Left lung (tissue), 10 donors: ENCODE data around the gene DNAH2. TPM values are rescaled to one million over a fixed set of nuclear protein-coding genes. Genes with fewer than 3 reads are reported as not detected.

Experiments
- ATAC-seq: fragments of 200-7000 bp; cut with Tn5 transposase; one replicate; pipeline ENCODE4 v1.9.1; 2020; ENCODE audit warnings: moderate library complexity
- DNase-seq, 4 donors: peaks; one replicate each; pipeline ENCODE4 v3.0.0-alpha.2; 2013 to 2020
- H3K27ac ChIP-seq, 2 donors: fragments of 200-600 bp; sonication (generic) in 1 of 2; one replicate each; pipeline versions ENCODE4 v1.5.0 to v1.8.0; 2020 to 2021
- H3K27me3 ChIP-seq, 2 donors: fragments of 200-600 bp; sonication (generic) in 1 of 2; one replicate each; pipeline versions ENCODE4 v1.5.0 to v1.8.0; 2020 to 2021
- H3K36me3 ChIP-seq, 2 donors: fragments of 200-600 bp; sonication (generic) in 1 of 2; one replicate each; pipeline versions ENCODE4 v1.5.0 to v1.8.0; 2020 to 2021
- H3K4me1 ChIP-seq, 2 donors: fragments of 200-600 bp; one replicate each; pipeline ENCODE4 v1.8.0; 2021
- H3K4me3 ChIP-seq, 2 donors: fragments of 200-600 bp; sonication (generic) in 1 of 2; one replicate each; pipeline versions ENCODE4 v1.5.0 to v1.8.0; 2020 to 2021; ENCODE audit warnings: mild to moderate bottlenecking in 1 of 2
- H3K9me3 ChIP-seq, 2 donors: fragments of 200-600 bp; sonication (generic) in 1 of 2; one replicate each; pipeline versions ENCODE4 v1.5.0 to v1.8.0; 2020 to 2021
- CTCF ChIP-seq, 2 donors: fragments of 200-600 bp; sonication (generic) in 1 of 2; IDR thresholded peaks; one replicate each; pipeline versions ENCODE4 v1.5.0 to v1.8.0; 2021; ENCODE audit warnings: antibody characterized with exemption in 2 of 2
- intact Hi-C, 2 donors: fragments of 100-400 bp; cut with DNase I; formaldehyde crosslinking; loops; one replicate each; pipeline versions ENCODE4 v1.11.2 to v1.14.2; 2022
- polyA plus RNA-seq, 6 donors: library from polyadenylated mRNA; unstranded; fragments of 120-200 nt; gene quantifications; one replicate each; pipeline ENCODE4 v1.2.1, GENCODE V29; 2013; ENCODE audit not compliant: insufficient read length in 6 of 6
- total RNA-seq, 2 donors: library from RNA; stranded (reverse); fragmentation: NEBNext Ultra II Directional; extraction: Animal tissue kit (Norgen Biotek cat#: 25700); gene quantifications; one replicate each; pipeline ENCODE4 v1.2.1, GENCODE V29; 2021
- donor health status: DM: no; HTN: yes; CAD: no.
- donor health status: DM: no; HTN: no; CAD: no.

Gene DNAH2
- total and polyA plus RNA-seq, 8 donors, result 0.67 to 4.5 (median 2.6) TPM

GRCh38 chr17:7789131-7789530 lies 71.6 kb downstream of the DNAH2 start:
- intact Hi-C loops, result no loop called here
- Histone ChIP-seq H3K4me3 (no peak overlapping the region), H3K4me1 (no peaks in the 10 kb centered on the region), H3K27me3 (no peaks in the 10 kb centered on the region), H3K9me3 (no peaks in the 10 kb centered on the region), H3K27ac (no peak overlapping the region), H3K36me3 (no peaks in the 10 kb centered on the region)
- TF ChIP-seq CTCF (IDR thresholded peaks at IDR 0.05), result no peak
- ATAC-seq, result no peak
- no peak for DNase-seq

DNA sequence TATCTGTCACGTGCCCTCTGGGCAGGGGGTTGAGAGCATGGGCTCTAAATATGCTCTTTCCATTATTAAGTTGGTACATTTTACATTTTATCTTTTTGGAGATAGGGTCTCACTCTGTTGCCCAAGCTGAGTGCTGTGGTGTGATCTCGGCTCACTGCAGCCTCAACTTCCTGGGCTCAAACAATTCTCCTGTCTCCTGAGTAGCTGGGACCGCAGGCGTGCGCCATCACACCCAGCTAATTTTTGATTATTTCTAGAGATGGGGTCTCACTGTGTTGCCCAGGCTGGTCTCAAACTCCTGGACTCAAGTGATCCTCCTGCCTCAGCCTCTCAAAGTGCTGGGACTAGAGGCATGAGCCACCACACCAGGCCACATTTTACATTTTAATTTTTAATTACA lies 72.6 kb downstream of the DNAH2 start:
- no peak overlapping the region for H3K27ac ChIP-seq
- no peaks in the 10 kb centered on the region for H3K4me1 ChIP-seq
- no peaks in the 10 kb centered on the region for H3K36me3 ChIP-seq
- no peaks in the 10 kb centered on the region for H3K27me3 ChIP-seq
- DNase-seq (no peak), ATAC-seq (no peak)
- no peak overlapping the region for H3K4me3 ChIP-seq
- H3K9me3 ChIP-seq, result no peaks in the 10 kb centered on the region
- intact Hi-C loops, result no loop called here
- TF ChIP-seq CTCF (IDR thresholded peaks at IDR 0.05), result no peak

DNA sequence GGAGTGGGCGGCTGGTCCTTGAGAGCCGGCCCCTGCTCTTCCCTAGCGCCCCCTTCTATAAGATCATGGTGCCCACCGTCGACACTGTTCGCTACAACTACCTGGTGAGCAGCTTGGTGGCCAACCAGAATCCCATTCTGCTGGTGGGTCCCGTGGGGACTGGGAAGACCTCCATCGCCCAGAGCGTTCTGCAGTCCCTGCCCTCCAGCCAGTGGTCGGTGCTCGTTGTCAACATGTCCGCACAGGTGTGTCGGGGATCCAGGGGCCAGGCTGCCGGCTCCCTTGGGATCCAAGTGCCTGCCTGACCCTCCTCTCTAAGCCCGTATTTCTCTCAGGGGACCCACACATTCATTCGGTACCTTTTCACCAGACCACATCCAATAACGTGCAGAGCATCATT lies 75.1 kb downstream of the DNAH2 start:
- Histone ChIP-seq H3K9me3 (no peaks in the 10 kb centered on the region), H3K36me3 (no peaks in the 10 kb centered on the region), H3K27me3 (no peaks in the 10 kb centered on the region), H3K27ac (no peak overlapping the region), H3K4me3 (no peak overlapping the region), H3K4me1 (no peaks in the 10 kb centered on the region)
- ATAC-seq, result no peak
- no peak for TF ChIP-seq CTCF (IDR thresholded peaks at IDR 0.05)
- DNase-seq, result no peak
- intact Hi-C loops, result no loop called here

DNA sequence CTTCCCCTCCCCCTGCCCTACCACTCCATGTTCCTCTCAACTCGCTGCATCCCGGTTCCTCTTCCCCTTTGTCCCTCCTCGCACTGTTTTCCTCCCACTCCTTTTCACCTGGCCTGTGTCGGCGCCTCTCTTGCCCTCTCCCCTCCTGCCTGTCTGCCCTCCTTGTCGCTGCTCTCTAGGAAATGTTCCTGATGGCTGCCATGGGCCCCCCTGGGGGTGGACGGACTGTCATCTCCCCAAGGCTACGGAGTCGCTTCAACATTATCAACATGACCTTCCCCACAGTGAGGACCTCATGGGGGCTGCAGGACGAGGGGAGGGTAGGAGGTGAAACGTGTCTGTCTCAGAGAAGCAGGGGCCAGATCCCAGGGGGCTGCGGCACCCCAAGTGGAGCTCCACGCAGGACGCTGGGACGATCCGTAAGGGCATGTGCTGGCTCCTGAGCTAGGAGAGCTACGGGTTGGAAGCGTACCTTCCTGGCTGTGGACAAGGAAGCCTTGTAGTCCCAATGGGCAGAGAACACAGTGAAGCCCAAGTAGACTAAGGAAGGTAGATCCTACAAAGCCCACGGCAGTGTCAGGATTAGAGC lies 76.6 kb downstream of the DNAH2 start:
- TF ChIP-seq CTCF (IDR thresholded peaks at IDR 0.05), result no peak
- Histone ChIP-seq H3K4me3 (no peak overlapping the region), H3K27ac (no peak overlapping the region), H3K4me1 (no peaks in the 10 kb centered on the region), H3K27me3 (no peaks in the 10 kb centered on the region), H3K9me3 (no peaks in the 10 kb centered on the region), H3K36me3 (no peaks in the 10 kb centered on the region)
- intact Hi-C loops, result no loop called here
- DNase-seq, result no peak
- no peak for ATAC-seq

GRCh38 chr17:7797976-7798375 lies 80.4 kb downstream of the DNAH2 start:
- intact Hi-C loops, result no loop called here

More at GRCh38 chr17:7797976-7798375, 80.4 kb downstream of the DNAH2 start:
- DNase-seq, result no peak
- no peak for TF ChIP-seq CTCF (IDR thresholded peaks at IDR 0.05)
- Histone ChIP-seq H3K27me3 (no peaks in the 10 kb centered on the region), H3K36me3 (no peaks in the 10 kb centered on the region), H3K4me3 (no peak overlapping the region), H3K9me3 (no peaks in the 10 kb centered on the region), H3K27ac (no peak overlapping the region), H3K4me1 (no peaks in the 10 kb centered on the region)
- ATAC-seq, result no peak
